Measurements from ENCODE around the gene EFHC1. TPM values are rescaled to one million over a fixed set of nuclear protein-coding genes. Genes with fewer than 3 reads are reported as not detected.

EFHC1 gene
- total and polyA plus RNA-seq, 2 experiments from 2014 or later = 24.3 to 28.0 TPM

- no peaks in the 10 kb centered on the region for H3K9me3 Mint-ChIP-seq
- Histone ChIP-seq H3K9me2 (ENCODE audit: insufficient read depth) (peaks cover 5% of the 10 kb centered on the region), H3K36me3 (ENCODE audit: insufficient read depth) (no peaks in the 10 kb centered on the region), H3K4me2 (no peak overlapping the region), H3K27me3 (ENCODE audit: insufficient read depth) (no peaks in the 10 kb centered on the region), H4K20me1 (replicated peaks; ENCODE audit: insufficient read depth) (peaks cover 3% of the 10 kb centered on the region; the same call in 1 of the 2 replicates), H3K27ac (ENCODE audit: low read depth) (no peak overlapping the region), H2AFZ (no peak overlapping the region), H3K4me1 (ENCODE audit: insufficient read depth) (peaks cover 34% of the 10 kb centered on the region), H3K79me2 (replicated peaks; ENCODE audit: insufficient read depth) (peaks cover 64% of the 10 kb centered on the region), H3F3A (replicated peaks; ENCODE audit: low read depth) (0 out of 2 replicates have a peak, but pooled peaks cover 11% of the 10 kb centered on the region), H3K4me3 (no peak overlapping the region)
- no peak for TF ChIP-seq POLR2AphosphoS5 (IDR thresholded peaks at IDR 0.05; ENCODE audit: low read depth)
- TF ChIP-seq CTCF (conservative IDR thresholded peaks at IDR 0.05; ENCODE audit: low read depth in 2 of 2) = no peak
- ATAC-seq (no peak), DNase-seq (ENCODE audit: low spot score) (no peak)
- H3K27ac Mint-ChIP-seq = no peak overlapping the region
- H3K4me1 Mint-ChIP-seq = peaks cover 62% of the 10 kb centered on the region
- no peaks in the 10 kb centered on the region for H3K36me3 Mint-ChIP-seq (ENCODE audit: low read depth)
- H3K27me3 Mint-ChIP-seq (ENCODE audit: insufficient read depth, low read depth, poor library complexity) = peaks cover 7% of the 10 kb centered on the region
- H3K4me3 Mint-ChIP-seq = no peak overlapping the region
These were observed 128.9 kb downstream of the EFHC1 start for GRCh38 chr6:52548999-52549398.

DNA sequence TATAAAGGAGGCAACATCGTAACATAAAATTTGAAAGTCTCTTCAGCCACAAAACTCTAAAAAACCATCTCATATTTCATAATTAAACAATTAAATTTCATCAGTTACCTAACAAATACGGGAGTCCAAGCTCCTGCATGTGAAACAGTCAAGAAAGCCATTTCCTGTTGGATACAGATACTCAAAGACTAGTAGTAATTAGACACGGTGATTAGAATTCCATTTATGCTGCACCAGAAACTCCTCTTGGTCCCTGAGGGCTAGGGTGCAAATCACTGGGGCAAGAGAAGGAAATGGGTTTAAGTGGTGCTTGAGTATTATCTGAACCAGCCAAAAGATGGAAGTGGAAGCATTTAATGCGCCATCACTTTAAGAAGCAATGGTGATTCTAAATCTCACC is 129.3 kb downstream of the EFHC1 start:
- peaks cover 68% of the 10 kb centered on the region for H3K79me2 ChIP-seq (replicated peaks; ENCODE audit: insufficient read depth)
- 0 out of 2 replicates have a peak, but pooled peaks cover 11% of the 10 kb centered on the region for H3F3A ChIP-seq (replicated peaks; ENCODE audit: low read depth)
- no peak overlapping the region for H3K27ac ChIP-seq (ENCODE audit: low read depth)
- peaks cover 30% of the 10 kb centered on the region for H3K4me1 ChIP-seq (ENCODE audit: insufficient read depth)
- Mint-ChIP-seq H3K27me3 (ENCODE audit: insufficient read depth, low read depth, poor library complexity) (peaks cover 7% of the 10 kb centered on the region), H3K9me3 (no peaks in the 10 kb centered on the region), H3K4me1 (peaks cover 58% of the 10 kb centered on the region), H3K27ac (no peak overlapping the region), H3K36me3 (ENCODE audit: low read depth) (no peaks in the 10 kb centered on the region), H3K4me3 (no peak overlapping the region)
- ATAC-seq (no peak), DNase-seq (ENCODE audit: low spot score) (no peak)
- peaks cover 3% of the 10 kb centered on the region; the same call in 1 of the 2 replicates for H4K20me1 ChIP-seq (replicated peaks; ENCODE audit: insufficient read depth)
- H3K9me2 ChIP-seq (ENCODE audit: insufficient read depth) = peaks cover 1% of the 10 kb centered on the region
- no peak overlapping the region for H3K4me2 ChIP-seq
- H3K36me3 ChIP-seq (ENCODE audit: insufficient read depth) = no peaks in the 10 kb centered on the region
- no peaks in the 10 kb centered on the region for H3K27me3 ChIP-seq (ENCODE audit: insufficient read depth)
- H3K4me3 ChIP-seq = no peak overlapping the region
- no peak overlapping the region for H2AFZ ChIP-seq
- TF ChIP-seq NANOG (IDR thresholded peaks at IDR 0.05; ENCODE audit: borderline replicate concordance) (no peak), ZNF331 (CRISPR knock-in tag; IDR thresholded peaks at IDR 0.05; ENCODE audit: low read depth) (no peak), ETS1 (IDR thresholded peaks at IDR 0.05) (no peak), CREB1 (CRISPR knock-in tag; IDR thresholded peaks at IDR 0.05; ENCODE audit: low read depth) (no peak), POLR2AphosphoS5 (IDR thresholded peaks at IDR 0.05; ENCODE audit: low read depth) (no peak), EZH2 (IDR thresholded peaks at IDR 0.05; ENCODE audit: low read depth, unreplicated experiment) (no peak), STAT1 (IDR thresholded peaks at IDR 0.05; ENCODE audit: unreplicated experiment) (no peak)
- TF ChIP-seq, protein P1, sequence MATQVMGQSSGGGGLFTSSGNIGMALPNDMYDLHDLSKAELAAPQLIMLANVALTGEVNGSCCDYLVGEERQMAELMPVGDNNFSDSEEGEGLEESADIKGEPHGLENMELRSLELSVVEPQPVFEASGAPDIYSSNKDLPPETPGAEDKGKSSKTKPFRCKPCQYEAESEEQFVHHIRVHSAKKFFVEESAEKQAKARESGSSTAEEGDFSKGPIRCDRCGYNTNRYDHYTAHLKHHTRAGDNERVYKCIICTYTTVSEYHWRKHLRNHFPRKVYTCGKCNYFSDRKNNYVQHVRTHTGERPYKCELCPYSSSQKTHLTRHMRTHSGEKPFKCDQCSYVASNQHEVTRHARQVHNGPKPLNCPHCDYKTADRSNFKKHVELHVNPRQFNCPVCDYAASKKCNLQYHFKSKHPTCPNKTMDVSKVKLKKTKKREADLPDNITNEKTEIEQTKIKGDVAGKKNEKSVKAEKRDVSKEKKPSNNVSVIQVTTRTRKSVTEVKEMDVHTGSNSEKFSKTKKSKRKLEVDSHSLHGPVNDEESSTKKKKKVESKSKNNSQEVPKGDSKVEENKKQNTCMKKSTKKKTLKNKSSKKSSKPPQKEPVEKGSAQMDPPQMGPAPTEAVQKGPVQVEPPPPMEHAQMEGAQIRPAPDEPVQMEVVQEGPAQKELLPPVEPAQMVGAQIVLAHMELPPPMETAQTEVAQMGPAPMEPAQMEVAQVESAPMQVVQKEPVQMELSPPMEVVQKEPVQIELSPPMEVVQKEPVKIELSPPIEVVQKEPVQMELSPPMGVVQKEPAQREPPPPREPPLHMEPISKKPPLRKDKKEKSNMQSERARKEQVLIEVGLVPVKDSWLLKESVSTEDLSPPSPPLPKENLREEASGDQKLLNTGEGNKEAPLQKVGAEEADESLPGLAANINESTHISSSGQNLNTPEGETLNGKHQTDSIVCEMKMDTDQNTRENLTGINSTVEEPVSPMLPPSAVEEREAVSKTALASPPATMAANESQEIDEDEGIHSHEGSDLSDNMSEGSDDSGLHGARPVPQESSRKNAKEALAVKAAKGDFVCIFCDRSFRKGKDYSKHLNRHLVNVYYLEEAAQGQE (IDR thresholded peaks at IDR 0.05; ENCODE audit: unreplicated experiment) = no peak

All from GM23338 (cell line).